HG03025 (cell line): ENCODE results near the gene PHTF2.
"Not testable (repeated sequence)": the region's sequence is repeated elsewhere in the genome, so short reads cannot be mapped to it uniquely, and the experiment has no call there.

Experiments
- ATAC-seq: cut with Tn5 transposase; IDR thresholded peaks from one replicate; pipeline ENCODE4 v1.9.1; 2021; ENCODE audit warnings: mild to moderate bottlenecking, moderate library complexity; ENCODE audit not compliant: unreplicated experiment, low FRiP score

The PHTF2 gene

DNA sequence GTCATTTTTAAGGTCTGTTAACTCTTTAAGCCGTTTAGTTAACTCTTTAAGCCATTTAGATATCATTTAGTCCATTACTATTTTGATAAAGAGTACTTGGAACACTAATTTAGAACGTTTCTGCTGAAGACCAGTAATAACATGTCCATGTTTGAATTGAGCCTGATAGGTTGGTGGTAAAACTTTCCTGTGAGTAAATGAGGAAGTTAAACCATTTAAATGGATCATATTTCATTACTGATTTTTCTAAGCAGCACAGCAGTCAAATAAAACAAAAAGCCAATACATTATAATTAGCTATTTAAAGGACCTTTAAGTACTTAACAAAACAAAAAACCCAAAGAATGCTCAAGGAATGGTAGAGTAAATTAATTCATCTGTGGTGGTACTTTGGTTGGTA is 29.4 kb downstream of the PHTF2 start:
- no peak for ATAC-seq

DNA sequence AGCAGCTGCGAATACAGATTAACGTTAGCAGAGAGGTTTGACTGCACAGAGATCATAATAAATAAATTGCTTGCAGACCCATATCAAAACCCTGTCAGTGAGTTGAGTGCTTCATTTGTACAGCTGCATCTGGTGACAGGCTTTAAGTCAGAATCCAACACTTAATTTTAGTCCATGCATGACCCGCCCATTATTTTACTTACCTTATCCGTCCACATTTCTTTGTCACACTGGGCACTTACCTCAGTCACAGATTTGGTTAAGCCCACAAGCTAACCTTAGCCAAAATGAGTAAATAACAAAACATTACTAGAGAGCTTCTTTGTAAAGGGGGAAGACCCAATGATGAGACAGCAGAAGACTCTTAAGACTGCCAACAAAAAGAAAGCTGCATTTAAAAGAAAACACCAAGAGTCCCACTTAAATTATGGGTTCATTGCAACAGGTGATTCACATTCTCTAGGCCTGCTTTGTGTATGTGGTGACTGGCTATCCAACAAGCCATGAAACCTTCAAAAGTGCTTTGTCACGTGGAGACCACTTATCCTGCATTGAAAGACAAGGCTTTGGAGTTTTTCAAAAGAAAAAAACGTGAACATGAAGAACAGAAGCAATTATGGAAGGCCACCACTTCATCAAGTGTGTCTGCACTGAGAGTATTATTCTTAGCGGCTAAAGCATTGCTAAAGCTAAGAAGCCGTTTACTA is 32.2 kb downstream of the PHTF2 start:
- no peak for ATAC-seq

DNA sequence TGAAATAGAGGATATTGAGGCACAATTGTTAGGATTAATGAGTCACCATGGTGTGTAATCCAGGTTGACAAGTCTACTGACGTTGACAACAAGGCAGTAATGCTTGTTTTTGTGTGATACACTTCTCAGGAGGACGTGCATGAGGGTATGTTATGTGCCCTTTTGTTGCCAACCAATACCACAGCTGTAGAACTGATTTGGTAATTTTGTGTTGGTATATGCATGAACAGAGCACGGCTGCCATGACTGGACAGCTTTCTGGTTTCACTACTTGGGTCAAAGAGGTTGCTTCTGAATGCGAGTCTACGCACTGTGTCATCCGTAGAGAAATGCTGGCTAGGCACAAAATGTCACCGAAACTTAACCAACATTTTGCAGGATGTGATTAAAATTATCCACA is 32.9 kb downstream of the PHTF2 start:
- ATAC-seq, result no peak

DNA sequence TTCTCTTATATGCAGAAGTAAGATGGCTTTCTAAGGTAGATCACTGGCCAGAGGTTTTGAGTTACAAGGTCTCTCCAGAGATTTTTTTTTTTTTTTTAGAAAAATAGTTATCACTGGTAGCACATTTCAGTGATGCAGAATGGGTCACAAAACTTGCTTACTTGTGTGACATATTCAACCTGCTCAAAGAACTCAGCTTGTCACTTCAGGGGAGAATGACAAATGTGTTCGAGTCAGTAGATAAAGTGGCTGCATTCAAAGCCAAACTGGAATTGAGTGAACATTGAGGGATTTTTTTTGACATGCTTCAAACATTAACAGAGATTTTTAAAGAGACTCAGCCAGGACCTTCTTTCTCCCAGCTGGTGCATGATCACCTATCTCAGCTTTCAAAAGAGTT is 33.4 kb downstream of the PHTF2 start:
- ATAC-seq, result no peak

DNA sequence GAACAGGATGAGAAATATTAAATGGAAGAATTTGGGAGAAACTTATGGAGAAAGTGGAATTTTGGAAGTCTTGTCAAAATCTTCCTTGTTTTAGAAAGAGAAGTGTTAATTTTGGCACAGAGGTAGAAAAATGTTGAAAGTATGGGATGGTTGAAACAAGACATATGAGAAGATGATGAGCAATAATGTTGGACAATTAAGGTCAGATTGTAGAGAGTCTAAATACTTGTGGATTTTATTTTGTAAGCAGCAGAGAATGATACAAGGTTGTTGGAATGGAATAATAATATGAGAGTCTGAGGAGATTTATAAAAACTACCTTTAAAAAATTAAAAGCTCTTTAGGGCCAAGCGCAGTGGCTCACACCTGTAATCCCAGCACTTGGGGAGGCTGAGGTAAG is 34.6 kb downstream of the PHTF2 start:
- ATAC-seq, result no peak

DNA sequence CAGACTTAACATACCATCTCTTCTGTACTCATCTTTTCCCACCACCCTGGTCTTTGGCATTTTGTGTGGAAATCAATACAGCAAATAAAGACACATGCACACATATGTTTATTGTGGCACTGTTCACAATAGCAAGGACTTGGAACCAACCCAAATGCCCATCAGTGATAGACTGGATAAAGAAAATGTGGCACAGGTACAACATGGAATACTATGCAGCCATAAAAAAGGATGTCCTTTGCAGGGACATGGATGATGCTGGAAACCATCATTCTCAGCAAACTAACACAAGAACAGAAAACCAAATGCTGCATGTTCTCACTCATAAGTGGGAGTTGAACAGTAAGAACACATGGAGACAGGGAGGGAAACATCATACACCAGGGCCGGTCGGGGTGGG is 37.9 kb downstream of the PHTF2 start:
- not testable (repeated sequence) for ATAC-seq

DNA sequence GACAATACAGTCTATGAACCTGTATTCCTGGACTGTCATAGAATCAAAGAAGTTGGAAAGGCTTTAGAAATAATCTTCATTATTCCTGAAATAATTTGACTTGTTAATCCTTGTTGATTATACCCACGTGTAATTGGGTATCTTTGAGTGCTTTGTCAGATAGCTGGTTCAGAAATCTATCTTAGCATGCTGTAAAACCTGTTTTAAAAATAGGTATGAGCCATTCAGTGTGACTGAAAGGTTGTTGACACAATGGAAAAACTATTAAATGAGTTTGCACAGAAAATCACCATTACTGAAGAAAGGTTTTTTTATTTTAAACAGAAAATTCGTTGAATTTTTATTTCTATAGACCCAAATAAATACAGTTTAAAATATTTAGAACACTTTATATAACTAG is 38.7 kb downstream of the PHTF2 start:
- ATAC-seq, result no peak

DNA sequence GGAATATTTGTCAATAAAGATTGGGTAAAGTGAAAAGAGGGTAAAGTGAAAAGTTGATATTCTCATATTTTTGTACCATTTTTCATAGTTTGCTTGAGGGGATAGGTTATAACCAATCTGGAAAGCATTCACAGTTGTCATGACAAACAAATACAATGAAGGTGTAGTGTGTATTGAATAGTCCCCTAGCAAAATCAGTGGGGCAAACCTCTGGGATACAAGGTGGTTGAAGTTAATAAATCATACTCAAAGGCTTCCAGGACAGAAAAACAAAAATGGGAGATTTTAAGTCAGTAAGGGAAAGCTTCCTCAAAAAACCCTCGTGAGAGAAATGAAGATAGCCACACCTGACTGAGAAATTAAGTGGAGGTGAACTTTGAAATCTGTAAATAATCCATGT is 39.4 kb downstream of the PHTF2 start:
- no peak for ATAC-seq

DNA sequence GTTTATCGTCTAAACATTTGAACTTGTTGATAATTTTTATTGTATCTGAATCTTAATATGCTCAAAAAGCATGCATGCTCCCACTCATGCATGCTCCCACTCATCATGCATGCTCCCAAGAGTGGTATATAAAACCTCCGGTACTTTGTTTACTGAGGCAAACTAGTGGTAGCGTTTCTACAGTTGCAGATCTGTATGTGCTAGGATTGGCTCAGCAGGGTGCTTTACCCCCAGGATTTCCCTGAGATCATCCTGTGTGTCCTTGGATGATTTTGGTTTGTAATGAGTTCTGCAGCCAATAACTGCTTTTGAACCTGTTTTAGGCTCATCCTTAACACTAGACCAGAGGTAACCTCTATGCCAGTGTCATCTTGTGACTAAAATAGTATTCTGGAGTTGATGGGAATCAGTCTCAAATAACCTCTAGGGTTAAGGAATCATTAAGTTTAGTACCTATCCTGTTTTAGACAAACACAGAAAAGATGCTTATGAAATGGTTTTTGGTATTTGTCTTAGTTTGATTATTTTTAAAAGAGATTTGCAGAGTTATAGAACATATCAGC is 40.4 kb downstream of the PHTF2 start:
- no peak for ATAC-seq

DNA sequence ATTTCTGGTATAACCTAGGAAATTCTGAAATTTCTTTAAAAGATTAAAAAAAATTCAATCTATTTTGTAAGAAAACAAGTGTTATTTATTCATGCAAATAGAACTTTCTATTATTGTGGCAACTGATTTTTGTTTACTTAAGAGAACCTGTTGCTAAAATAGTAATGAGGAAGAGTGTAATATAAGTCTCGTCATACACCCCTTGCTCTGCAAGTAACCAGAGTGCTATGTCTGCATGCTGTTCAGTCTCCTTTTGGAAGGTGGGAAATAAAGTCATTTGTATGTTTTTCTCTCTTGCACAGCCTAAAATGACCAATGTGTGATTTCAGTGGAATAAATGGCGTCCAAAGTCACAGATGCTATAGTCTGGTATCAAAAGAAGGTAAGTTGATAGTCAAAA is 41.3 kb downstream of the PHTF2 start:
- no peak for ATAC-seq

DNA sequence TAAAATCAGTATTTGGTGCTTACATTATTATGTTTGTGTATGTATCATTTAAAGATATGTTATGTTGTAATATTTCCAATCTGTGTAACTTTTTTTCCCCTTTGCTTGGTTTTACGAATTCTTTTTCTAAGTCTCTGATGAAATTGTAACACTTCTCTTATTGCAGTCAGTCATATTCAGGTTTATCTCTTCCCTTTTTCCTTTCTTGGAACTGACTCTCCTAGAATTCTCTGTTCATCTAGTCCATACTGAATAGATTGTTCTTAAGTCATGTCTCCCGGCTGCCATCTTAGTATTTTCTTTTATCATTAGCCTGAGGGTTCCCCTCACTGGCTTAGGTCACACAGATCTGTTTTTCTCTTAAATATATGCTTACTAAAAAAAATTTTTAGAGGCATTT is 44.6 kb downstream of the PHTF2 start:
- ATAC-seq, result no peak

DNA sequence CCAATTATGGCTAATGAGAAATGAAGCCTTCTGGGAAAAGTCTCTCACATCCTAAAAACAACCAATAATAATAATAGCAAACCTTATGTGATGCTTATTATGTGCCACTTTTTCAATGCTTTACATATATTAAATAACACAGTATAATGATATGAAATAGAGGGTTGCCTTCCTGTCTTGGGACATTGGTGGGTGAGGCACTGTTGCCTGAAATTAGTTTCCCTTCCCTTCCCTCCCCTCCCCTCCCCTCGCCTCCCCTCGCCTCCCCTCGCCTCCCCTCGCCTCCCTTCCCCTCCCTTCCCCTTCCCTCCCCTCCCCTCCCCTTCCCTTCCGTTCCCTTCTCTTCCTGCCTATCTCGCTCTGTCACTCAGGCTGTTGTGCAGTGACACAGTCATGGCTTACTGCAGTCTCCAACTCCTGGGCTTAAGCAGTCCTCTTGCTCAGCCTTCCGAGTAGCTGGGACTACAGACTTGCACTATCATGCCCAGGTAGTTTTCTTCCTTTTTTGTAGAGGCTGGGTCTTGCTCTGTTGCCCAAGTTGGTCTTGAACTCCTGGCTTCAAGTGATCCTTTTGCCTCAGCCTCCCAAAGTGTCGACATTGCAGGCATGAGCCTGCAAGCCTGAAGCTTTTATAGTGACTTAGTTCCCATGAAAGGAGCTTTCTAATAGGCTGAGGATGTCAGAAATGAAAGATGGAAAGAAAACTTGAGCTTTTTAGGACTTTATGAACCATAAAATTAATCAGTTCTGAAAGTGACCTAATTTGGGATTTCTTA is 47.9 kb downstream of the PHTF2 start:
- no peak for ATAC-seq

DNA sequence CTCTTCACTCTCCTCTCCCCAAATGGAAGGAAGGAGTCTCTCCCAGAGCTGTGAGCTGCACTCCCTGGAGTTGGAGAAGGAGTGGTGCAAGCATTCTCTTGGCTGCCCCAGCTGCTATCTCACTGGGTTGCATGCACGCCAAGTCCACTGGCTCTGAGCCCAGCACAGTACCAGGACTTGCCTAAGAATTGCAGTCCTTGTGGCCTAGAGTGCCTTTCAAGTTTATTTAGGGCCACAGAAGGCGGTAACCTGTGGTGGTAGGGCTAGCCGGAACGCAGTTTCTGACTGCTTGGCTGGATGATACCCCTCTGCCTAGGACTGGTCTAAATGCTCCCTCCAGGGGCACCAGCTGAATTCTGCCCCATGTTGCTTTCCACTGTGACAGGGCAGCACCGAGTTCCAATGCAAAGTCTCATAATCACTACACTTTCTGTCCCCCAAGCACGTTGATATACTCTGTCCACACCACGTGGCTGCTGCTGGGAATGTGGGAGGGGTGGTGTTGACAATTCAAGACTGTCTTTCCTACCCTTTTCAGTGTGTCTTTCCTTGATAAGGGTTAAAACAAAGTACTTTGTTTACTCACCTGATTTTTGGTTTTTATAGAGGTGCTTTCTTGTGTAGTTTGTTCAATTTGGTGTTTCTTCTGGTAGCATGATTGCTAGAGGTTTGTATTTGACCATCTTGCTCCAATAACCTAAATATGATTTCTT is 57.0 kb downstream of the PHTF2 start:
- ATAC-seq, result no peak

DNA sequence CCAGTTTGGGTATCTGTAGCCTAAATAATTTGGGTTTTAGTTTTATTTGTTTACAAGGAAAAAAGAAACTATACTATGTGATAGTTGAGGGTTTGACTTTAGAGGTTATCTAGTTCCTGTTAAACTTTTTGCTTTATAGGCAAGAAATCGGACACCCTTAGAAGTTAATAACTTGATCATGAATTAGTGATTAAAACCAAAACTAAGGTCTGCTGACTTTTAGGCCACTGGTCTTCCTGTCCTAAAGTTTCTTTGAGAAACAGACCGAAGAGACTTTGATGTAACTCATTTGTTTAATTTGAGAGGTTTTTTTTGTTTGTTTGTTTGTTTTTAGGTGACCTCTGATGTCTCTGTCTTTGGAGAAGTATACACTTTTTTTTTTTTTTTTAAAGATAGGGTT is 59.7 kb downstream of the PHTF2 start:
- ATAC-seq, result no peak

DNA sequence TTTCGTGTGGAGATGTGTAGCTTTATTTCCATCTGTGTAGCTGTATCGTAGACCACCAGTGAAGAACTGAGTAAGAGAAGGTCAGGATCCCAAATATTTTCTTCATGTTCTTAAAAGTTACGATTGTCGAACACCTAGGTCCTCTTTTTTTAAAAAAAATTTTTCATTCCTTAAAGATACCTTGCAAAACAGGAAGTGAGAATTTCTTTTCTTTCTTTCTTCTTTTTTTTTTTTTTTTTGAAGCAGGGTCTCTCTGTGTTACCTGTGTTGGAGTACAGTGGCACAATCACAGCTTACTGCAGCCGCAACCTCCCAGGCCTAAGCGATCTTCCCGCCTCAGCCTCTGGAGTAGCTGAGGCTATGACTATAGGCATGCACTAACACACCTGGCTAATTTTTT is 60.8 kb downstream of the PHTF2 start:
- no peak for ATAC-seq

DNA sequence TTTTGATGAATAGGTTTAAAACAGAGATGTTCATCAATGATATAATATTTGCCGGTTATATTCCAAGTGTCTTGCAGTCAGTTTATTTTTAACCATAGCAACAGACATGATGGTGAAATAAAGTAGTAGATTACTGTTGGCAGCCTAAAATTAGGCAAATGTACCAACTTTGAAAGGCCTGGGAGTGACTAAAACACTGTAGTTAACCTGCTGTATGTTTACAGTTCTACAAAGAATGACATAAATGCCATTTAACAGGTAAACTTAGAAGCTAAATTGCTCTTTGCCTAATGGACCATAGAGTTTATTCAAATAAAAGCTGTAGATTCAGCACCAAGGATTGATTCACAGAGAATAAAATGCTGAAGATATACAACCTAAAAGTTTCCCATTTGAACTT is 64.1 kb downstream of the PHTF2 start:
- ATAC-seq, result no peak

DNA sequence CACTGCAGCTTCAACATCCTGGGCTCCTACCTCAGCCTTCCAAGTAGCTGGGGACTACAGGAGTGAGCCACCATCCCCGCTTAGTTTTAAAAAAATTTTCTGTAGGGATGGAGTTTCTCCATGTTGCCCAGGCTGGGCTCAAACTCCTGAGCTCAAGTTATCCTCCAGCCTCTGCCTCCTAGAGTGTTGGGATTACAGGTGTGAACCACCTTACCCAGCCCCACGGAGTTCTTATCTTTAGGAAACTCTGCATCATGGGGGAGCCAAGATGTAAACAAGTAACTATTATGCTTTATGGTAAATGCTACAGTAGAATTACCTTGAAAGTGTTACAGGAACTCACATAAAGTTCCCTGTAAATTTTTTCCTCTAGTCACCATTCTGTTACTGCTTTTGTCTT is 65.3 kb downstream of the PHTF2 start:
- no peak for ATAC-seq

DNA sequence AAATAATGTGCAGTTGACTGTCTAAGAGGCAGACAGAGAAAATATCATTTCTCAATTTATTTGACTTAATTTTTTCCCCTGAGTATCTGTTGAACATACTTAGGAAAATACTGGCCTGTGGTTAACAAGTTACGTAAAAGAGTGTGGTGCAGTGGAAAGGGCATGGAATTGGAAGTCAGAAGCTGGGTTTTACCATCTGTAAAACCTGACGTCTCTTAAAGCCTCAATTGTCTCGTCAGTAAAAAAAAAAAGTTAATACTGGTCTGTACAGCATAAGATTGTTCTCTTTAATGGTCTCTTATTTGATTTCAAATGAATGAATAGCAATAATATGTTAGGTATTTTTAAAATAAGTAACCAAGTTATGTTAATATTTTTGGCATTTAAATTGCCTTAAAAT is 67.8 kb downstream of the PHTF2 start:
- no peak for ATAC-seq

DNA sequence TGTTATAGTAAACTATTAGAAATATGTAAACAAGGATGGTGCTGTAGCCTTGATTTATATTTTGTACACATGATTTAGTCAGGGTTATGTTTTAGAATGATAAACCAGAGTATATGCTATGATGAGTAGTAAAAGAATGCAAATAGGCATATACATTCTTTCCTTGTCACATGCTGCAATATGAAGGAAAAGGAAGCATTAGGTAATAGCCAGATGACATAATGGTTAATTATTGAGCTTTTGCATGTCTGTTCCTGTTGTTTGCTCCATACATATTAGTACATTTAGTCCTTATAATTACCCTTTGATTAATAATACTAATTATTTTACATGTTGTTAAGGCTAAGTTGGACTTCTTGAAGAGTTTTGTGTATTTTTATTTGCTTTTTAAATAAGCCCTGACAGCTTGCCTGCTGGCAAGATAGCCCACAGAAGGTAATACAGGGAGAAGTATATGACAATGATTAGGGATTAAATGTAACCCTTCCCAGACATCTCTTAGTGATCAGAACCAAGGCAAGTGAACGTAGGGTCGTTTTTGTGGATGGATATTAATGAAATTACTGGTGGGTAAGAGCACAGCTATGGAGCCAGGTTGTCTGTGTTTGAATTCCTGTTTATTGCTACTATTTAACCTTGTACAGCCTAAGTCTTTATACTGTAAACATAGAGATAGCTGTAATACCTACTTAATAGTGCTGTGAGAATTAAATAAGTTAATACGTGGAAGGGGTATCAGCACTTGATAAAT is 68.4 kb downstream of the PHTF2 start:
- no peak for ATAC-seq

DNA sequence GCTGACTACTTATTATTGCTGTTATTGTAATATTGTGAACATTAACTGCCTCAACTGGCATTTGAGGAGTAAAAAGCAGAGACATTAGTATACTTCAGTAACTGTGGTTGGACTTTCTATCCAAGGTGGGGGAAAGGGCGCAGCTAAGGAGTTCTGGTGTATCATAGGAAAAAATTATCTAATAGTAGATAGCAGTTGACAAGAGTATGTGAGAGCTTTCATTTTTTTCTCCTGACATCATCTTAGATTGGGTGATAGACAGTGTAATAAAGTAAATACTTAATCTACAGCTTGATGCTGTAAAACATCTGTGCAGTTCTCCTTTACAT is 68.9 kb downstream of the PHTF2 start:
- no peak for ATAC-seq

DNA sequence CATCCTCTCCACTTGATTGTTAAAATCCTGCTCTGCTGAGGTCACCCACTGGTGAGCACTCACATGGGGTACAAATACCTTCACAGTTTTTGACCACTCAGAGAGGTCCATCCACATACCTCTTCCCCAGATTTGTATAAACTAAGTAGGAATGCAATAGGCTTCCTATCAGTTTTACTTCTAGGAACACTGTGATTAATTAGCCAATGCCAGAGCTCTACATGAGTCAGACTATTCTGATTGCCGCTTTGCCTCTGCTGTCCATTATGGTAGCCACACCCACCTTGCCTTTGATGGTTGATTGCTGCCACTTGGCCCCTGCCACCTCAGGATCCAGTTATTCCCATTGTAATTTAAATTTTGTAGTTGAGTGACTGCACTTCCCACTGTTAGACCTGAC is 73.7 kb downstream of the PHTF2 start:
- ATAC-seq, result not testable (repeated sequence)
